H1 (cell line): Measurements from ENCODE around the gene JAKMIP1. TPM values are rescaled to one million over a fixed set of nuclear protein-coding genes. Genes with fewer than 3 reads are reported as not detected.

Experiments
- CTCF ChIA-PET: fragments of 300-600 bp; sonication (Branson Sonifier 250); formaldehyde crosslinking; loops from one replicate; lab custom pipeline; 2021; ENCODE audit not compliant: partially characterized antibody; lab: Charles Lee
- POLR2A ChIA-PET: fragments of 300-600 bp; sonication (Branson Sonifier 250); formaldehyde crosslinking; loops from one replicate; lab custom pipeline; 2021; ENCODE audit warnings: inconsistent platforms; ENCODE audit not compliant: partially characterized antibody; lab: Charles Lee
- DNase-seq, 2 experiments: peaks; one replicate each; pipeline versions ENCODE4 v3.0.0 to v3.0.0-alpha.2; 2010 to 2022; ENCODE audit warnings: low spot score in 2 of 2, low read depth in 1 of 2, mixed read lengths in 1 of 2
- FAIRE-seq: peaks from 2 replicates; lab custom pipeline; 2011; peaks lifted over from hg19 to GRCh38; lab: Jason Lieb, UNC
- H2AFZ ChIP-seq: 2 replicates; pipeline ENCODE4 v1.8.1; 2012; ENCODE audit warnings: low read length, inconsistent platforms
- H2AK5ac ChIP-seq: 2 replicates; pipeline ENCODE4 v1.6.1; 2013; ENCODE audit warnings: low read depth, low read length
- H2BK120ac ChIP-seq: replicated peaks from 2 replicates; pipeline ENCODE3; 2013; ENCODE audit warnings: low read depth, low read length, inconsistent platforms
- H2BK12ac ChIP-seq: 2 replicates; pipeline ENCODE4 v1.6.1; 2013; ENCODE audit warnings: low read depth, low read length
- H2BK15ac ChIP-seq: 2 replicates; pipeline ENCODE4 v1.6.1; 2013; ENCODE audit warnings: low read length
- H2BK20ac ChIP-seq: 2 replicates; pipeline ENCODE4 v1.6.1; 2013; ENCODE audit warnings: low read length
- H2BK5ac ChIP-seq: 2 replicates; pipeline ENCODE4 v1.6.1; 2013; ENCODE audit warnings: low read depth, low read length
- H3K14ac ChIP-seq: 2 replicates; pipeline ENCODE4 v1.6.1; 2013; ENCODE audit warnings: inconsistent platforms; ENCODE audit not compliant: insufficient read length
- H3K18ac ChIP-seq: 2 replicates; pipeline ENCODE4 v1.6.1; 2013; ENCODE audit warnings: low read length; ENCODE audit errors: extremely low read depth
- H3K23ac ChIP-seq: 2 replicates; pipeline ENCODE4 v1.6.1; 2013; ENCODE audit warnings: inconsistent platforms; ENCODE audit not compliant: insufficient read length
- H3K23me2 ChIP-seq: 2 replicates; pipeline ENCODE4 v1.6.1; 2013; ENCODE audit warnings: low read depth, low read length
- H3K27ac ChIP-seq: 2 replicates; pipeline ENCODE4 v1.6.1; 2011; ENCODE audit warnings: low read depth, low read length, inconsistent platforms
- H3K27me3 ChIP-seq, 4 experiments: replicated peaks in 1 of 4; 1 replicate in 1 of 4; 2 replicates in 3 of 4; pipeline versions ENCODE4 v1.6.1 to v1.8.1; 2011 to 2013; ENCODE audit warnings: low read length in 3 of 4, mild to moderate bottlenecking in 3 of 4, inconsistent platforms in 2 of 4, mixed read lengths in 2 of 4, moderate library complexity in 1 of 4; ENCODE audit not compliant: control insufficient read depth in 3 of 4, insufficient read depth in 3 of 4; ENCODE audit errors: extremely low read depth in 1 of 4
- H3K36me3 ChIP-seq, 4 experiments: 2 replicates each; pipeline versions ENCODE4 v1.6.1 to v1.8.1; 2011 to 2013; ENCODE audit warnings: mild to moderate bottlenecking in 4 of 4, low read length in 3 of 4, moderate library complexity in 2 of 4, control low read depth in 1 of 4, inconsistent platforms in 1 of 4; ENCODE audit not compliant: insufficient read depth in 4 of 4, control insufficient read depth in 2 of 4
- H3K4ac ChIP-seq: replicated peaks from 2 replicates; pipeline ENCODE3; 2013; ENCODE audit warnings: low read length, low read depth, mixed read lengths, inconsistent platforms; ENCODE audit not compliant: insufficient read length
- H3K4me1 ChIP-seq, 4 experiments: replicated peaks in 1 of 4; 1 replicate in 1 of 4; 2 replicates in 3 of 4; pipeline versions ENCODE4 v1.6.1 to v1.8.1; 2011 to 2013; ENCODE audit warnings: low read length in 3 of 4, inconsistent platforms in 2 of 4, mixed read lengths in 1 of 4; ENCODE audit not compliant: insufficient read depth in 4 of 4, control insufficient read depth in 3 of 4
- H3K4me2 ChIP-seq, 2 experiments: 2 replicates each; pipeline versions ENCODE4 v1.6.1 to v1.8.1; 2011 to 2013; ENCODE audit warnings: low read depth in 2 of 2, low read length in 2 of 2, control low read depth in 1 of 2, inconsistent platforms in 1 of 2, mild to moderate bottlenecking in 1 of 2; ENCODE audit not compliant: insufficient read depth in 1 of 2
- H3K4me3 ChIP-seq, 4 experiments: fragments of 200-600, 300-600 bp in 1 of 4; sonication (generic), shearing (Covaris generic), sonication (Bioruptor Twin) in 1 of 4; 2 replicates each; pipeline versions ENCODE4 v1.5.1 to v1.8.1; 2011 to 2016; ENCODE audit warnings: low read length in 4 of 4, low read depth in 3 of 4, control low read depth in 2 of 4, inconsistent platforms in 2 of 4, mild to moderate bottlenecking in 2 of 4, mixed read lengths in 1 of 4, moderate library complexity in 1 of 4; ENCODE audit not compliant: insufficient read depth in 2 of 4; ENCODE audit errors: extremely low read depth in 1 of 4
- H3K56ac ChIP-seq: replicated peaks from 2 replicates; pipeline ENCODE3; 2013; ENCODE audit warnings: low read depth, mild to moderate bottlenecking, mixed read lengths, low read length, inconsistent platforms; ENCODE audit not compliant: insufficient read length
- H3K79me1 ChIP-seq: 2 replicates; pipeline ENCODE4 v1.6.1; 2013; ENCODE audit warnings: low read depth, low read length, control low read depth
- H3K79me2 ChIP-seq, 2 experiments: 2 replicates each; pipeline versions ENCODE4 v1.6.1 to v1.8.1; 2012 to 2013; ENCODE audit warnings: low read length in 2 of 2, mild to moderate bottlenecking in 2 of 2, inconsistent platforms in 1 of 2; ENCODE audit not compliant: insufficient read depth in 2 of 2, control insufficient read depth in 1 of 2
- H3K9ac ChIP-seq, 4 experiments: replicated peaks in 1 of 4; 1 replicate in 1 of 4; 2 replicates in 3 of 4; pipeline versions ENCODE4 v1.6.1 to v1.8.1; 2011 to 2013; ENCODE audit warnings: low read depth in 3 of 4, low read length in 3 of 4, control low read depth in 2 of 4, mild to moderate bottlenecking in 2 of 4, moderate library complexity in 2 of 4, inconsistent platforms in 1 of 4; ENCODE audit errors: extremely low read depth in 1 of 4
- H3K9me3 ChIP-seq, 2 experiments: 2 replicates each; pipeline versions ENCODE4 v1.6.1 to v1.8.1; 2012 to 2013; ENCODE audit warnings: mild to moderate bottlenecking in 2 of 2, moderate library complexity in 2 of 2, control low read depth in 1 of 2, inconsistent platforms in 1 of 2, low read depth in 1 of 2, low read length in 1 of 2, mixed read lengths in 1 of 2; ENCODE audit not compliant: insufficient read depth in 2 of 2
- H4K20me1 ChIP-seq, 2 experiments: replicated peaks in 1 of 2; 2 replicates each; pipeline versions ENCODE3 to v1.8.1; 2011 to 2013; ENCODE audit warnings: inconsistent platforms in 2 of 2, low read length in 2 of 2, mild to moderate bottlenecking in 1 of 2; ENCODE audit not compliant: insufficient read depth in 2 of 2, control insufficient read depth in 1 of 2
- H4K5ac ChIP-seq: 2 replicates; pipeline ENCODE4 v1.6.1; 2013; ENCODE audit warnings: low read length, low read depth, mixed read lengths, inconsistent platforms; ENCODE audit not compliant: insufficient read length
- H4K8ac ChIP-seq: 2 replicates; pipeline ENCODE4 v1.8.0; 2013; ENCODE audit warnings: mild to moderate bottlenecking, moderate library complexity, low read length, inconsistent platforms; ENCODE audit not compliant: insufficient read depth; ENCODE audit errors: extremely low read depth
- H4K91ac ChIP-seq: replicated peaks from 2 replicates; pipeline ENCODE3; 2013; ENCODE audit warnings: low read length, mixed read lengths, inconsistent platforms; ENCODE audit not compliant: insufficient read length
- BRCA1 ChIP-seq: IDR thresholded peaks from 2 replicates; pipeline ENCODE4 v1.6.1; 2012; ENCODE audit warnings: low read depth, low read length, improper control_type of control experiment
- CEBPB ChIP-seq: IDR thresholded peaks from 2 replicates; pipeline ENCODE4 v1.6.1; 2012; ENCODE audit warnings: low read depth, low read length
- EZH2 ChIP-seq: fragments of 200-600 bp; sonication (generic); IDR thresholded peaks from 2 replicates; pipeline ENCODE4 v1.7.1; 2012; ENCODE audit warnings: low read depth, mild to moderate bottlenecking, moderate library complexity, low read length, inconsistent platforms; ENCODE audit not compliant: severe bottlenecking
- JUND ChIP-seq: IDR thresholded peaks from 2 replicates; pipeline ENCODE4 v1.6.1; 2011; ENCODE audit warnings: mild to moderate bottlenecking, improper control_type of control experiment, low read length
- RBBP5 ChIP-seq: IDR thresholded peaks from 2 replicates; pipeline ENCODE4 v1.7.1; 2012; ENCODE audit warnings: low read depth, mild to moderate bottlenecking, inconsistent platforms, low read length, moderate library complexity, borderline replicate concordance
- RFX5 ChIP-seq: IDR thresholded peaks from 2 replicates; pipeline ENCODE4 v1.6.1; 2011; ENCODE audit warnings: low read depth, low read length, improper control_type of control experiment, borderline replicate concordance
- SP1 ChIP-seq: IDR thresholded peaks from 2 replicates; pipeline ENCODE4 v1.6.1; 2011; ENCODE audit warnings: low read depth, low read length
- SP4 ChIP-seq: IDR thresholded peaks from 2 replicates; pipeline ENCODE4 v1.6.1; 2012; ENCODE audit warnings: low read length, inconsistent platforms
- SRF ChIP-seq: IDR thresholded peaks from 2 replicates; pipeline ENCODE4 v1.6.1; 2011; ENCODE audit warnings: mild to moderate bottlenecking, low read depth, low read length, moderate library complexity
- SUZ12 ChIP-seq: fragments of 200-600 bp; sonication (generic); IDR thresholded peaks from 2 replicates; pipeline ENCODE4 v1.6.1; 2012; ENCODE audit warnings: mild to moderate bottlenecking, inconsistent platforms, low read length, moderate library complexity, mixed read lengths
- TAF1 ChIP-seq: IDR thresholded peaks from 2 replicates; pipeline ENCODE4 v1.6.1; 2011; ENCODE audit warnings: mild to moderate bottlenecking, low read depth, low read length
- TAF7 ChIP-seq: optimal IDR thresholded peaks from 2 replicates; pipeline ENCODE3; 2011; ENCODE audit warnings: low read depth, mild to moderate bottlenecking, inconsistent platforms, low read length, moderate library complexity, borderline replicate concordance
- TBP ChIP-seq: IDR thresholded peaks from 2 replicates; pipeline ENCODE4 v1.6.1; 2011; ENCODE audit warnings: low read depth, low read length, improper control_type of control experiment
- YY1 ChIP-seq: IDR thresholded peaks from 2 replicates; pipeline ENCODE4 v1.6.1; 2011; ENCODE audit warnings: low read depth, mild to moderate bottlenecking, low read length
- WGBS, 2 experiments: shearing (Covaris generic) in 1 of 2; methylation state at CpG; one replicate each; pipeline versions ENCODE4 v1.1.6 to v1.1.7; 2013 to 2015; ENCODE audit warnings: low lambda C conversion rate in 2 of 2, mixed read lengths in 2 of 2, inconsistent platforms in 1 of 2, low coverage in 1 of 2, missing lambda C conversion rate in 1 of 2; ENCODE audit not compliant: insufficient replicate concordance in 2 of 2, insufficient coverage in 1 of 2, insufficient read length in 1 of 2; ENCODE audit errors: extremely low coverage in 1 of 2, missing lambda C conversion rate in 1 of 2; 5-methylcytosine and 5-hydroxymethylcytosine counted together
- polyA plus RNA-seq, 7 experiments: library from polyadenylated mRNA; depleted of rRNA in 3 of 7; stranded (reverse) in 5 of 7; unstranded in 2 of 7; fragments of >200 nt in 5 of 7; fragments of 200-250 nt in 2 of 7; gene quantifications; 1 replicate in 5 of 7; 2 replicates in 1 of 7; 4 replicates in 1 of 7; pipeline versions ENCODE4 v1.2.1 to v1.2.3, GENCODE V29; 2011 to 2013; ENCODE audit warnings: missing spikeins in 2 of 7, mixed read lengths in 2 of 7
- total RNA-seq: library from RNA; stranded (reverse); fragmentation: NEBNext Ultra II Directional; extraction: Animal tissue kit (Norgen Biotek cat#: 25700); gene quantifications from 2 replicates; pipeline ENCODE4 v1.2.1, GENCODE V29; 2021

JAKMIP1 gene
- total and polyA plus RNA-seq, 2 of the 8 experiments (the other 6 are each of a cell fraction or from before 2014, with no cell fraction given), result 2.5 to 4.4 TPM

DNA sequence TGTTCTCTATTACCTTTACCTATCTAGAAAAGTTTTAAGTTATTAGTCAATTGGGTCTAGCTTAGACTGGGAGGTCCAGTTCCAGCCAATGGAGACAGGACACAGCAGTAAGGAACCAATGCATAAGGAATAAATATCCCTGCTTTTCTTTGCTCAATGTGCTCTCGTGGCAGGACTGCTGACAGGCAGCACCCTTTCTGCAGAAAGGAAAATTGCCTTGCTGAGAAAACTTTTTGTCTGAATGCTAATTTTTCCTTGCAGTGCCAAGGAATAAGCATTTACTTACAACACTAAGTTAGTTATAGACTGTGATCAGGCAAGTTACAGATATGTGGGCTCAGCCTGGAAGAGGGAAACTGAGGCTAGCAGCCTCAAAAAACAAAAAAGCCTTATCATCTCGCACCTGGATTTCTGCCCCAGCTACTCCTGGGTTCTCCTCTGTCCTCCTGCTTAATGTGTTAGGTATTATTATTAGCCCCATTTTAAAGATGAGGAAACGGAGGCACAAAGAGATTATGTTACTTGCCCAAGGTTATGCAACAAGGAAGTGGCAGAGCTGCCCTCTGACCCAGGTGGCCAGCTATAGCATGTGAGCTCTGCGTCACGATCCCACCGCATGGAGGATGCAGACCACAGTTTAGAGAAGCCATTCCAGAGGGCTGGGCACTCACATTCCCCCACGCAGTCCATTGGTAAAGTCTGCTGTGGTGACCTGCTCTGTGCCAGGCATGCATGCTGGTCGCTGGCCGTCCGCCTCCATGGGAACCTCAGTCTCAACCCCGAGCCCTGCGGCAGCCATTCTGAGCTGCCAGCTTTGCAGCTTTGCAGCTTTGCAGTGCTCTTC is 141.6 kb downstream of the JAKMIP1 start:
- no peak for FAIRE-seq
- Histone ChIP-seq H3K4ac (no peak overlapping the region), H3K36me3 (no peaks in the 10 kb centered on the region), H3K79me1 (no peaks in the 10 kb centered on the region), H3K4me3 (no peak overlapping the region), H4K5ac (no peak overlapping the region), H3K23me2 (no peaks in the 10 kb centered on the region), H3K23ac (no peak overlapping the region), H4K20me1 (no peaks in the 10 kb centered on the region), H3K27me3 (no peaks in the 10 kb centered on the region; a peak in 2 of 7 replicates), H3K14ac (no peak overlapping the region), H3K27ac (no peak overlapping the region), H2AK5ac (no peak overlapping the region), H2BK15ac (no peak overlapping the region), H3K9ac (no peak overlapping the region), H3K79me2 (no peaks in the 10 kb centered on the region), H2BK12ac (no peak overlapping the region), H3K18ac (no peak overlapping the region), H2BK20ac (no peak overlapping the region), H3K56ac (no peak overlapping the region), H2BK120ac (no peak overlapping the region), H3K4me1 (no peaks in the 10 kb centered on the region), H3K9me3 (no peaks in the 10 kb centered on the region), H4K91ac (peak overlapping the region; percentile 11), H2AFZ (no peak overlapping the region), H4K8ac (no peak overlapping the region), H2BK5ac (no peak overlapping the region), H3K4me2 (no peak overlapping the region)
- CTCF ChIA-PET, result interaction anchor here (0.7 to 4.5 kb wide), 9 partner anchors 12 to 488 kb away, joined by 3 to 17 read pairs (median 3); no protein-coding TSS in a partner anchor
- WGBS, 2 experiments, result 93% methylated on average over 12 of the region's 12 CpGs; no CpG with 5 or more reads in 1 of the 2 experiments
- POLR2A ChIA-PET, result no interaction called here
- no peak for DNase-seq
- TF ChIP-seq SRF, result no peak
- no peak for TF ChIP-seq RBBP5
- TF ChIP-seq JUND, result no peak
- TF ChIP-seq SUZ12, result no peak
- no peak for TF ChIP-seq YY1
- no peak for TF ChIP-seq EZH2
- TF ChIP-seq RFX5, result no peak
- no peak for TF ChIP-seq SP4
- TF ChIP-seq TAF7, result no peak
- TF ChIP-seq BRCA1, result no peak
- no peak for TF ChIP-seq SP1
- TF ChIP-seq TAF1, result no peak
- TF ChIP-seq TBP, result no peak
- TF ChIP-seq CEBPB, result no peak
